ENCODE results near the gene LRRC42.

DNA sequence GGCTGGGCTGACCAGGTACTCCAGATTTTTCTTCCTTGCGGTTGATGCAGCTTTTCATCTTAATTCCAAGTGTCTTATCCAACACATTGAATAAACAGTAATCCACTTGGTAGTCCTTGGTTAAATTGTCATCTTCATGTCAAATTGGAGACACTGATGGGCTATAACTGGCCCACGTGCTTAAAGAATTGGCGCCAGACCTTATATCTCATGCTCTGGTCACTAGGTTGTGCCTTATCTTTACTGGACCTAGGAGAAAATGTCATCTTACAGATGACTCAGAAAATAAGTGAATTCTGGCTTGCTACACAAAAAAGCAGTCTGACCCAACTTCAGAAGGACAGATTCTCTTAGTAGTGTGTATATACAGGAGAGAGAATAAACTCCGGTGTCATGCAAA is 16.2 kb downstream of the LRRC42 start:
- TF ChIP-seq GATA2 (IDR thresholded peaks at IDR 0.05; ENCODE audit: low read depth, low read length) (no peak), GATA3 (IDR thresholded peaks at IDR 0.05; ENCODE audit: low read depth, low read length) (no peak)

Data from SH-SY5Y (cell line).